ENCODE data around the gene CYFIP1.

DNA sequence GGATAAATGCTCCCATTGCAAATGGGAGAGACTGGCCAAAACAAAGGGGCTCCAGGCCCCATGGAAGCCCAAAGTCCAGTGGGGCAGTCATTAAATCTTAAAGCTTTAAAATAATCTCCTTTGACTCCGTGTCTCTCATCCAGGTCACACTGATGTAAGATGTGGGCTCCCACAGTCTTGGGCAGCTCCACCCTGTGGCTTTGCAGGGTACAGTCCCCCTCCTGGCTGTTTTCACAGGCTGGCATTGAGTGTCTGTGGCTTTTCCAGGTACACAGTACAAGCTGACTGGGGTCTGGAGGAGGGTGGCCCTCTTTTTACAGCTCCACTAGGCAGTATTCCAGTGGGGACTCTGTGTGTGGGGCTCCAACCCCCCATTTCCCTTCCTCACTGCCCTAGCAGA, 95.8 kb downstream of the CYFIP1 start:
- TF ChIP-seq, protein P1, sequence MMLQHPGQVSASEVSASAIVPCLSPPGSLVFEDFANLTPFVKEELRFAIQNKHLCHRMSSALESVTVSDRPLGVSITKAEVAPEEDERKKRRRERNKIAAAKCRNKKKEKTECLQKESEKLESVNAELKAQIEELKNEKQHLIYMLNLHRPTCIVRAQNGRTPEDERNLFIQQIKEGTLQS (IDR thresholded peaks at IDR 0.05) = no peak
- TF ChIP-seq, protein P1 (CRISPR knock-in tag; conservative IDR thresholded peaks at IDR 0.05) = no peak
- TF ChIP-seq, protein P2, sequence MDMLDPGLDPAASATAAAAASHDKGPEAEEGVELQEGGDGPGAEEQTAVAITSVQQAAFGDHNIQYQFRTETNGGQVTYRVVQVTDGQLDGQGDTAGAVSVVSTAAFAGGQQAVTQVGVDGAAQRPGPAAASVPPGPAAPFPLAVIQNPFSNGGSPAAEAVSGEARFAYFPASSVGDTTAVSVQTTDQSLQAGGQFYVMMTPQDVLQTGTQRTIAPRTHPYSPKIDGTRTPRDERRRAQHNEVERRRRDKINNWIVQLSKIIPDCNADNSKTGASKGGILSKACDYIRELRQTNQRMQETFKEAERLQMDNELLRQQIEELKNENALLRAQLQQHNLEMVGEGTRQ (CRISPR knock-in tag; IDR thresholded peaks at IDR 0.05) = no peak
- no peak for TF ChIP-seq TAL1 (IDR thresholded peaks at IDR 0.05)
- TF ChIP-seq, protein P3, sequence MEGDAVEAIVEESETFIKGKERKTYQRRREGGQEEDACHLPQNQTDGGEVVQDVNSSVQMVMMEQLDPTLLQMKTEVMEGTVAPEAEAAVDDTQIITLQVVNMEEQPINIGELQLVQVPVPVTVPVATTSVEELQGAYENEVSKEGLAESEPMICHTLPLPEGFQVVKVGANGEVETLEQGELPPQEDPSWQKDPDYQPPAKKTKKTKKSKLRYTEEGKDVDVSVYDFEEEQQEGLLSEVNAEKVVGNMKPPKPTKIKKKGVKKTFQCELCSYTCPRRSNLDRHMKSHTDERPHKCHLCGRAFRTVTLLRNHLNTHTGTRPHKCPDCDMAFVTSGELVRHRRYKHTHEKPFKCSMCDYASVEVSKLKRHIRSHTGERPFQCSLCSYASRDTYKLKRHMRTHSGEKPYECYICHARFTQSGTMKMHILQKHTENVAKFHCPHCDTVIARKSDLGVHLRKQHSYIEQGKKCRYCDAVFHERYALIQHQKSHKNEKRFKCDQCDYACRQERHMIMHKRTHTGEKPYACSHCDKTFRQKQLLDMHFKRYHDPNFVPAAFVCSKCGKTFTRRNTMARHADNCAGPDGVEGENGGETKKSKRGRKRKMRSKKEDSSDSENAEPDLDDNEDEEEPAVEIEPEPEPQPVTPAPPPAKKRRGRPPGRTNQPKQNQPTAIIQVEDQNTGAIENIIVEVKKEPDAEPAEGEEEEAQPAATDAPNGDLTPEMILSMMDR (IDR thresholded peaks at IDR 0.05 in 2 of 3, conservative IDR thresholded peaks at IDR 0.05 in 1 of 3; ENCODE audit: insufficient read depth in 2 of 3, low read depth in 1 of 3, low read length in 3 of 3) = 0 out of 6 replicates have a peak, but pooled peaks have one; percentile 7 to 26 (median 15)
- TF ChIP-seq, protein P4, sequence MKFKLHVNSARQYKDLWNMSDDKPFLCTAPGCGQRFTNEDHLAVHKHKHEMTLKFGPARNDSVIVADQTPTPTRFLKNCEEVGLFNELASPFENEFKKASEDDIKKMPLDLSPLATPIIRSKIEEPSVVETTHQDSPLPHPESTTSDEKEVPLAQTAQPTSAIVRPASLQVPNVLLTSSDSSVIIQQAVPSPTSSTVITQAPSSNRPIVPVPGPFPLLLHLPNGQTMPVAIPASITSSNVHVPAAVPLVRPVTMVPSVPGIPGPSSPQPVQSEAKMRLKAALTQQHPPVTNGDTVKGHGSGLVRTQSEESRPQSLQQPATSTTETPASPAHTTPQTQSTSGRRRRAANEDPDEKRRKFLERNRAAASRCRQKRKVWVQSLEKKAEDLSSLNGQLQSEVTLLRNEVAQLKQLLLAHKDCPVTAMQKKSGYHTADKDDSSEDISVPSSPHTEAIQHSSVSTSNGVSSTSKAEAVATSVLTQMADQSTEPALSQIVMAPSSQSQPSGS (CRISPR knock-in tag; IDR thresholded peaks at IDR 0.05) = no peak
- TF ChIP-seq KLF1 (tag; IDR thresholded peaks at IDR 0.05) = no peak
- no peak for TF ChIP-seq KAT7 (CRISPR knock-in tag; IDR thresholded peaks at IDR 0.05; ENCODE audit: borderline replicate concordance)
- TF ChIP-seq CEBPB (tag; IDR thresholded peaks at IDR 0.05) = no peak

All from K562 (cell line).